ENCODE measurements around the gene COPS2. TPM values are rescaled to one million over a fixed set of nuclear protein-coding genes. Genes with fewer than 3 reads are reported as not detected.

COPS2 gene
- total RNA-seq, 4 donors from 2014 or later = 55.2 to 69.4 (median 65.5) TPM

- Histone ChIP-seq H3K36me3 (no peaks in the 10 kb centered on the region), H3K4me3 (no peak overlapping the region), H3K9me3 (no peaks in the 10 kb centered on the region), H3K27me3 (no peaks in the 10 kb centered on the region), H3K4me1 (peaks cover 8 to 14% (median 12%) of the 10 kb centered on the region in 4 donors), H3K27ac (replicated peaks in 1 of 4) (no peak overlapping the region)
- intact Hi-C loops (cut with DNase I) = no loop called here
- TF ChIP-seq CTCF (IDR thresholded peaks at IDR 0.05) (no peak), POLR2A (IDR thresholded peaks at IDR 0.05; ENCODE audit: low read depth) (no peak), EP300 (IDR thresholded peaks at IDR 0.05) (no peak), POLR2AphosphoS5 (IDR thresholded peaks at IDR 0.05) (no peak)
- DNase-seq (ENCODE audit: extremely low spot score) = no peak
- 94% methylated on average over 3 of the region's 3 CpGs for WGBS
These were observed 19.5 kb upstream of the COPS2 start for GRCh38 chr15:49174902-49175301.

- no peak overlapping the region for H3K4me3 ChIP-seq
- intact Hi-C loops (cut with DNase I) = no loop called here
- no peaks in the 10 kb centered on the region for H3K36me3 ChIP-seq
- peaks cover 8 to 20% (median 18%) of the 10 kb centered on the region in 4 donors for H3K4me1 ChIP-seq
- H3K27ac ChIP-seq (replicated peaks in 1 of 4) = no peak overlapping the region
- 98% methylated on average over 12 of the region's 12 CpGs for WGBS
- no peak for TF ChIP-seq CTCF (IDR thresholded peaks at IDR 0.05)
- DNase-seq (ENCODE audit: extremely low spot score) = no peak
- H3K27me3 ChIP-seq = no peaks in the 10 kb centered on the region
- no peaks in the 10 kb centered on the region for H3K9me3 ChIP-seq
These were observed 16.4 kb upstream of the COPS2 start for GRCh38 chr15:49171790-49172189.

GRCh38 chr15:49169880-49170597 lies 14.6 kb upstream of the COPS2 start, which contains the start of gene GALK2:
GALK2 (plus strand) TSS chr15:49170247; CDS start chr15:49170323, 76 bp downstream.
- intact Hi-C loops (cut with DNase I) = no loop called here
- Histone ChIP-seq H3K36me3 (no peaks in the 10 kb centered on the region), H3K27ac (replicated peaks in 1 of 4) (peak within 1 kb of the TSS; percentile 76 to 84 (median 78)), H3K4me3 (peak within 1 kb of the TSS; percentile 55 to 70 (median 67)), H3K9me3 (no peaks in the 10 kb centered on the region), H3K4me1 (peaks cover 8 to 20% (median 18%) of the 10 kb centered on the region in 4 donors), H3K27me3 (no peaks in the 10 kb centered on the region)
- WGBS = 4% methylated on average over 30 of the region's 30 CpGs
- peak; percentile 94 for DNase-seq (ENCODE audit: extremely low spot score)
- TF ChIP-seq EP300 (IDR thresholded peaks at IDR 0.05) = no peak
- TF ChIP-seq POLR2AphosphoS5 (IDR thresholded peaks at IDR 0.05) = peak; percentile 75 to 81
- peak; percentile 6 for TF ChIP-seq POLR2A (IDR thresholded peaks at IDR 0.05; ENCODE audit: low read depth)
- no peak for TF ChIP-seq CTCF (IDR thresholded peaks at IDR 0.05)

- peaks cover 0 to under 1% (median 0%) of the 10 kb centered on the region in 4 donors for H3K36me3 ChIP-seq
- DNase-seq (ENCODE audit: extremely low spot score) = no peak
- no peaks in the 10 kb centered on the region for H3K9me3 ChIP-seq
- no peak overlapping the region for H3K27ac ChIP-seq (replicated peaks in 1 of 4)
- no peaks in the 10 kb centered on the region for H3K27me3 ChIP-seq
- TF ChIP-seq CTCF (IDR thresholded peaks at IDR 0.05) (no peak), EP300 (IDR thresholded peaks at IDR 0.05) (no peak), POLR2A (IDR thresholded peaks at IDR 0.05; ENCODE audit: low read depth) (no peak), POLR2AphosphoS5 (IDR thresholded peaks at IDR 0.05) (no peak)
- intact Hi-C loops (cut with DNase I) = no loop called here
- WGBS = 81% methylated on average over 3 of the region's 3 CpGs
- H3K4me1 ChIP-seq = peaks cover 8 to 20% (median 18%) of the 10 kb centered on the region in 4 donors
- H3K4me3 ChIP-seq = no peak overlapping the region
These were observed 12.6 kb upstream of the COPS2 start for GRCh38 chr15:49168016-49168415.
